GM18505 (cell line): Measurements from ENCODE around the gene POLE.
"Not testable (repeated sequence)": the region's sequence is repeated elsewhere in the genome, so short reads cannot be mapped to it uniquely, and the experiment has no call there.

Experiments used
- ATAC-seq: cut with Tn5 transposase; IDR thresholded peaks from one replicate; pipeline ENCODE4 v1.9.1; 2021; ENCODE audit not compliant: unreplicated experiment
- POLR2A ChIP-seq: IDR thresholded peaks from 4 replicates; pipeline ENCODE4 v1.6.1; 2011; ENCODE audit warnings: borderline replicate concordance; ENCODE audit not compliant: insufficient read depth, insufficient read length; ENCODE audit errors: extremely low read depth

The POLE gene

GRCh38 chr12:132710405-132711079, 23.4 kb upstream of the POLE start, which contains the start of gene PGAM5:
PGAM5 (plus strand) TSS chr12:132710842; CDS start chr12:132710877, 35 bp downstream.
- ATAC-seq, result peak; percentile 86
- peak; percentile 86 for TF ChIP-seq POLR2A

GRCh38 chr12:132710043-132710404, 22.9 kb upstream of the POLE start:
- TF ChIP-seq POLR2A, result no peak
- peak; percentile 20 for ATAC-seq

GRCh38 chr12:132708150-132708549, 21.0 kb upstream of the POLE start:
- no peak for ATAC-seq
- TF ChIP-seq POLR2A, result no peak

DNA sequence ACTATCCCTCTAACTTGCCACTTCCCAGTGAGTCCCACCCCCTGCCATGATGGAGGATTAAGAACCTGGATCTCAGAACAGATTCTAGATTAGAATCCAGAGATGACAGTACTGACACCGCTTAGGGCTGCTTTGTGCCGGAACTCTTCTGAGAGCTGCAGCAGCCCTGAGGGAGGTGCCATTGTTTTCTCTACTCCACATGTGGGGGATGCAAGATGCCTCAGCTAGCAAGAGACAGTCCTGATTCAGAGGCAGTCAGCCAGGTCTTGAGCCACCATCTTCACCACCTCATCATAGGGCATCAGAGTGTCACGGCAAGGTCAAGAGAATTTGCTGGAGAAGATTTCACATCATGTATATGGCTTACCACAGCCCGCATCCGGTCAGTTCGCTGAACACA, 20.1 kb upstream of the POLE start:
- TF ChIP-seq POLR2A, result no peak
- no peak for ATAC-seq

DNA sequence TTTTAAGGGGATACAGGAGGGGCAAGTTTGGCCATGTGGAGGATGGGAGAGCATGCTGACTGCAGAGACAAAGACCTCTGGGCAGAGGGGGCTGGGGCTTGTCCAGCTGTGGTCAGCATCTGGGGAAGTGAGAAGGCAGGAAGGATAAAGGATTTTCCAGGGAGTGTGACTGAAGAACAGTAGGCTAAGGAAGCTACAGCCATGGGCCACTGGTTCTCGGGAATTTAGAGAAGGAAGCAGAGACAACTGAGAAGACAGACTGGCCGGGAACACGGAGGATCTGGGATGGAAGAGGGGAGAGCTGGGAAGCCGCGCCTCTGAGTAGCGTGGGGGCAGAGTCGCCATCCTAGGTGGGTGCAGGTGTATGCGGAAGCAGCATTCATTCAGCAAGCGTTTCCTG, 16.5 kb upstream of the POLE start:
- no peak for TF ChIP-seq POLR2A
- ATAC-seq, result no peak

- ATAC-seq, result no peak
- no peak for TF ChIP-seq POLR2A
Measured at GRCh38 chr12:132702640-132703039, 15.5 kb upstream of the POLE start.

DNA sequence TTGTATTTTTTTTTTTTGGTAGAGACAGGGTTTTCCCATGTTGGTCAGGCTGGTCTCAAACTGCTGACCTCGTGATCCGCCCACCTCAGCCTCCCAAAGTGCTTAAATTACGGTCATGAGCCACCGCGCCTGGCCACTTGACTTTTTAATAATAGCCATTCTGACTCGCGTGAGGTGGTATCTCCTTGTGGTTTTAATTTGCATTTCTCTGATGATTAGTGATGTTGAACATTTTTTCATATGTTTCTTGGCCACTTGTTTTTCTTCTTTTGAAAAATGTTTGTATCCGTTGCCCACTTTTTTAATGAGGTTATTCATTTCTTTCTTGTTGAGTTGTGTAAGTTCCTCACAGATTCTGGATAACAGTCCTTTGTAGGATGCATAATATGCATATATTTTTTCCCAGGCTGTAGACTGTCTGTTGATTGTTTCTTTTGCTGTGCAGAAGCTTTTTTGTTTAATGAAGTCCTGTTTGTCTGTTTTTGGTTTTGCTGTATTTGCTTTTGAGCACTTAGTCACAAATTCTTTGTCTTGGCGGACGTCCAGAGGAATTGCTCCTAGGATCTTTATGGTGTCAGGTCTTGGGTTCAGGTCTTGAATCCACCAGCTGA, 13.2 kb upstream of the POLE start:
- no peak for TF ChIP-seq POLR2A
- no peak for ATAC-seq

- no peak for TF ChIP-seq POLR2A
- ATAC-seq, result no peak
Measured at GRCh38 chr12:132698341-132698740, 11.2 kb upstream of the POLE start.

DNA sequence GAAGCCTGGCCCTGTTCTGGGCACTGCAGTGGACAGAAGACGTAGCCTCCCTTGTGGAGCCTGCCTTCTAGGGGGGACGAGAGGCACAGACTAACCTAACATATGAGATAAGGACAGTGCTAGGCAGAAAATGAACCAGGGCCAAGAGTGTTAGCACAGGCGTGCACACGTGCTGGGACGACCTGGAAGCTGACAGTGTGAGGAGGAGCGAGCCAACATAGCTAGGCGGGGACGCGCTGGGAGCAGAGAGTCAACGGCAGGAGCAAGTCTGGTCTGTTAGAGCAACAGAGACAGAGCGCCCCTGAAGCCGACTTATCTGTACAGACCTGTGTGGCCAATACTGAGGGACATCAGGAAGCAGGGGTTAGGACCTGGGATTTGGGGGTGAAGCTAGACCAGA, 8.3 kb upstream of the POLE start:
- no peak for ATAC-seq

DNA sequence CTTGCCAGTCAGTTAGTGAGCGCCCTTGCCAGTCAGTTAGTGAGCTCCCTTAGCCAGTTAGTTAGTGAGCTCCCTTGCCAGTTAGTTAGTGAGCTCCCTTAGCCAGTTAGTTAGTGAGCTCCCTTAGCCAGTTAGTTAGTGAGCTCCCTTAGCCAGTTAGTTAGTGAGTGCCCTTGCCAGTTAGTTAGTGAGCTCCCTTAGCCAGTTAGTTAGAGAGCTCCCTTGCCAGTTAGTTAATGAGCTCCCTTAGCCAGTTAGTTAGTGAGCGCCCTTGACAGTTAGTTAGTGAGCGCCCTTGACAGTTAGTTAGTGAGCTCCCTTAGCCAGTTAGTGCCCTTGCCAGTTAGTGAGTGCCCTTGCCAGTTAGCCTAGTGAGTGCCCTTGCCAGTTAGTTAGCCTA, 7.7 kb upstream of the POLE start:
- not testable (repeated sequence) for ATAC-seq

More for the DNA sequence above, 8.3 kb upstream of the POLE start:
- no peak for TF ChIP-seq POLR2A

DNA sequence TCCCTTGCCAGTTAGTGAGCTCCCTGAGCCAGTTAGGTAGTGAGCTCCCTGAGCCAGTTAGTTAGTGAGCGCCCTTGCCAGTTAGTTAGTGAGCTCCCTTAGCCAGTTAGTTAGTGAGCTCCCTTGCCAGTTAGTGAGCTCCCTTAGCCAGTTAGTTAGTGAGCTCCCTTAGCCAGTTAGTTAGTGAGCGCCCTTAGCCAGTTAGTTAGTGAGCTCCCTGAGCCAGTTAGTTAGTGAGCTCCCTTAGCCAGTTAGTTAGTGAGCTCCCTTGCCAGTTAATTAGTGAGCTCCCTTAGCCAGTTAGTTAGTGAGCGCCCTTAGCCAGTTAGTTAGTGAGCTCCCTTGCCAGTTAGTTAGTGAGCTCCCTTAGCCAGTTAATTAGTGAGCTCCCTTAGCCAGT, 4.9 kb upstream of the POLE start:
- ATAC-seq, result not testable (repeated sequence)

DNA sequence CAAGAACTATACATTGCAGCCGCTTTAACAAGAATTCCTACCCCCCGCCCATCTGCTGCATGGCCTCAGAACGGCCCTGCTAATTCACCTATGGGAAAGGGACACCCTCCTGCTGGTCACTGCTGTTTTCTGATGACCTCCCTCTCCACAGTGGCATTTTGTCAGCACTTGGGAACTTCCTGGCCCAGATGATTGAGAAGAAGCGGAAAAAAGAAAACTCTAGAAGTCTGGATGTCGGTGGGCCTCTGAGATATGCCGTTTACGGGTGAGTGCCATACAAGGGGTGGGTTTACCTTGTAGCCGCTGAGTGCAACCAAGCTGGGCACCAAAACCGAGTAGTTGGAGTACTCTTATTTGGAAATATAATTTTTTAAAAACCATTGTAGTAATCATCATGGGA, 3.0 kb upstream of the POLE start:
- ATAC-seq, result no peak
- TF ChIP-seq POLR2A, result no peak

GRCh38 chr12:132689227-132689626, 2.1 kb upstream of the POLE start:
- no peak for ATAC-seq
- TF ChIP-seq POLR2A, result no peak

GRCh38 chr12:132686825-132687210, 324 bp downstream of the POLE start:
- TF ChIP-seq POLR2A, result no peak
- peak; percentile 48 for ATAC-seq

DNA sequence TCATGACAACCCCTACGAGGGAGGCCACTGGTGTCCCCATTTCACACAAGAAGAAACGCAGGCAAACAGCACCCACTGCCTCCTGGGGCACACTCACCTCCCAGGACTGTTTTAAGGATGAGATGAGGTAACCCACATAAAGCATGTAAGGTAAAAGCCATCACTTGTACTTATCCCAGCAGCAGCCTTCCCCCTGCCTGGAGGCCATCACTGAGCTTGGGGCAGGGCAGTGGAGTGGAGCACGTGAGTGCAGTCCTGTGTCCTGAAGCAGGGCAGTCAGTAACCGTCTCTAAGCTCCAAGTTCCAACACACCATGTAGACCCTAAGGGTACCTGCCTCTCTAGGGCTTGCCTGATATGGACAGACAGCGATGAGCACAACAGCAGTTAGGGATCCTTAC, 1.7 kb downstream of the POLE start:
- ATAC-seq, result no peak
- TF ChIP-seq POLR2A, result no peak
